PC-3 (cell line): ENCODE data around the gene UFC1. TPM values are rescaled to one million over a fixed set of nuclear protein-coding genes. Genes with fewer than 3 reads are reported as not detected.

Experiments used
- ATAC-seq: fragments of 200-7000 bp; cut with Tn5 transposase; 2 replicates; pipeline ENCODE4 v1.9.1; 2020; ENCODE audit warnings: mild to moderate bottlenecking, moderate library complexity
- BruUV-seq: library from RNA; stranded (reverse); fragments of 400-500 nt; replicated peaks from 2 replicates; lab custom pipeline; 2021; lab: Mats Ljungman, UMichigan
- CTCF ChIA-PET: fragments of 300-600 bp; sonication (Branson Sonifier 250); formaldehyde crosslinking; loops from one replicate; lab custom pipeline; 2022; ENCODE audit warnings: antibody characterized with exemption; lab: Charles Lee
- POLR2A ChIA-PET: fragments of 300-600 bp; sonication (Branson Sonifier 250); formaldehyde crosslinking; loops from one replicate; lab custom pipeline; 2022; ENCODE audit warnings: antibody characterized with exemption; ENCODE audit not compliant: unreplicated experiment; lab: Charles Lee
- DNase-seq: peaks from one replicate; pipeline ENCODE4 v3.0.0-alpha.2; 2015
- H2AFZ ChIP-seq: fragments of 300-600 bp; sonication (generic); 2 replicates; pipeline ENCODE4 v1.6.0; 2016; ENCODE audit warnings: antibody characterized with exemption, low read length
- H3F3A ChIP-seq: fragments of 300-600 bp; sonication (generic); one replicate; pipeline ENCODE4 v1.6.0; 2017; ENCODE audit warnings: antibody characterized with exemption, low read length, control low read depth, mild to moderate bottlenecking; ENCODE audit not compliant: unreplicated experiment
- H3K27ac ChIP-seq: fragments of 300-600 bp; sonication (generic); 2 replicates; pipeline ENCODE4 v1.5.1; 2016; ENCODE audit warnings: mild to moderate bottlenecking, low read length
- H3K27me3 ChIP-seq: fragments of 300-600 bp; sonication (generic); 2 replicates; pipeline ENCODE4 v1.6.1; 2016; ENCODE audit warnings: low read length, mixed read lengths
- H3K36me3 ChIP-seq: fragments of 300-600 bp; sonication (generic); 2 replicates; pipeline ENCODE4 v1.6.1; 2016; ENCODE audit warnings: low read depth, mixed run types, low read length, mixed read lengths
- H3K4me1 ChIP-seq: fragments of 300-600 bp; sonication (generic); 2 replicates; pipeline ENCODE4 v1.5.1; 2016; ENCODE audit warnings: low read length; ENCODE audit not compliant: insufficient read depth
- H3K4me2 ChIP-seq: fragments of 300-600 bp; sonication (generic); 2 replicates; pipeline ENCODE4 v1.6.0; 2016; ENCODE audit warnings: low read length
- H3K4me3 ChIP-seq: fragments of 300-600 bp; sonication (generic); 2 replicates; pipeline ENCODE4 v1.5.1; 2016; ENCODE audit warnings: mild to moderate bottlenecking, low read length, mixed read lengths
- H3K79me2 ChIP-seq: fragments of 300-600 bp; sonication (generic); 2 replicates; pipeline ENCODE4 v1.6.1; 2017; ENCODE audit warnings: low read length, mixed read lengths
- H3K9ac ChIP-seq: fragments of 300-600 bp; sonication (generic); 2 replicates; pipeline ENCODE4 v1.6.0; 2016; ENCODE audit warnings: mild to moderate bottlenecking, low read length
- H3K9me2 ChIP-seq: fragments of 300-600 bp; sonication (generic); replicated peaks from 2 replicates; pipeline ENCODE4 v1.6.1; 2016; ENCODE audit warnings: mixed run types, low read length, mixed read lengths
- H3K9me3 ChIP-seq: fragments of 300-600 bp; sonication (generic); 2 replicates; pipeline ENCODE4 v1.6.1; 2016; ENCODE audit warnings: low read length, mixed read lengths
- H4K20me1 ChIP-seq: fragments of 300-600 bp; sonication (generic); 2 replicates; pipeline ENCODE4 v1.6.1; 2016; ENCODE audit warnings: low read length, mixed read lengths
- EZH2 ChIP-seq: fragments of 300-600 bp; sonication (generic); IDR thresholded peaks from one replicate; pipeline ENCODE4 v1.6.1; 2017; ENCODE audit warnings: antibody characterized with exemption, mild to moderate bottlenecking, low read length; ENCODE audit not compliant: unreplicated experiment
- EZH2phosphoT487 ChIP-seq: fragments of 300-600 bp; sonication (generic); IDR thresholded peaks from 2 replicates; pipeline ENCODE4 v1.6.1; 2018; ENCODE audit warnings: mild to moderate bottlenecking, antibody characterized with exemption, low read length, borderline replicate concordance
- intact Hi-C: fragments of 100-400 bp; cut with micrococcal nuclease; formaldehyde crosslinking; loops from 2 replicates; pipeline ENCODE4 v1.9.0; 2023
- total RNA-seq: library from RNA; depleted of rRNA; stranded (reverse); fragments of >200 nt; gene quantifications from 2 replicates; pipeline ENCODE4 v1.2.3, GENCODE V29; 2014
- TF ChIP-seq, protein P1 (sequence below): fragments of 300-600 bp; sonication (generic); conservative IDR thresholded peaks from 2 replicates; pipeline ENCODE4 v1.5.1; 2017; ENCODE audit warnings: antibody characterized with exemption, low read depth, mild to moderate bottlenecking, low read length

The UFC1 gene
- total RNA-seq, 1 experiment from 2014 or later = 113 TPM

DNA sequence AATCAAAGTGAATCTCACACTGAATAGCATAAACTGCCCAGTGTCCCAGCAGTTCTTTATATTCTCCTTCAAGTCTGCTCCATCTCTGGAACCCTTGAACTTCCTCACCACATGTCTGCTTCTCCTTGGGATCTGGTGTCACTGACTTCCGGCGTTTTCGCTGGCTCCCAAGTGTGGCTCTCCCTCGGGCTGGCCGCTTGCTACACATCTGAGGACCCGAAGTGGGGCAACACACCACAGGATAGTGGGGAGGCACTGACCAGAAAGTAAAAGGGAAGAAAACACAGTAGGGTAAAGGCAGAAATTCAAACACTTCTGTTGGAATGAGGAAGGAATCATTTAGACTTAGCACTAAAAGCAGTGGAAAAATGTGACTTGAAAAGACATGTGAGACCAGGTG is 30.8 kb upstream of the UFC1 start:
- Histone ChIP-seq H4K20me1 (no peaks in the 10 kb centered on the region), H3F3A (no peaks in the 10 kb centered on the region), H3K9me2 (no peaks in the 10 kb centered on the region), H3K9ac (no peak overlapping the region), H3K27me3 (no peaks in the 10 kb centered on the region), H3K36me3 (peaks cover 64% of the 10 kb centered on the region), H3K27ac (no peak overlapping the region), H3K79me2 (peaks cover 49% of the 10 kb centered on the region), H3K4me2 (no peak overlapping the region), H3K4me1 (peaks cover 20% of the 10 kb centered on the region), H3K4me3 (no peak overlapping the region), H3K9me3 (no peaks in the 10 kb centered on the region), H2AFZ (no peak overlapping the region)
- BruUV-seq = no TSS peak
- ChIA-PET POLR2A (no interaction called here), CTCF (no interaction called here)
- DNase-seq (no peak), ATAC-seq (no peak)
- TF ChIP-seq EZH2phosphoT487 (no peak), EZH2 (no peak)
- TF ChIP-seq, protein P1, sequence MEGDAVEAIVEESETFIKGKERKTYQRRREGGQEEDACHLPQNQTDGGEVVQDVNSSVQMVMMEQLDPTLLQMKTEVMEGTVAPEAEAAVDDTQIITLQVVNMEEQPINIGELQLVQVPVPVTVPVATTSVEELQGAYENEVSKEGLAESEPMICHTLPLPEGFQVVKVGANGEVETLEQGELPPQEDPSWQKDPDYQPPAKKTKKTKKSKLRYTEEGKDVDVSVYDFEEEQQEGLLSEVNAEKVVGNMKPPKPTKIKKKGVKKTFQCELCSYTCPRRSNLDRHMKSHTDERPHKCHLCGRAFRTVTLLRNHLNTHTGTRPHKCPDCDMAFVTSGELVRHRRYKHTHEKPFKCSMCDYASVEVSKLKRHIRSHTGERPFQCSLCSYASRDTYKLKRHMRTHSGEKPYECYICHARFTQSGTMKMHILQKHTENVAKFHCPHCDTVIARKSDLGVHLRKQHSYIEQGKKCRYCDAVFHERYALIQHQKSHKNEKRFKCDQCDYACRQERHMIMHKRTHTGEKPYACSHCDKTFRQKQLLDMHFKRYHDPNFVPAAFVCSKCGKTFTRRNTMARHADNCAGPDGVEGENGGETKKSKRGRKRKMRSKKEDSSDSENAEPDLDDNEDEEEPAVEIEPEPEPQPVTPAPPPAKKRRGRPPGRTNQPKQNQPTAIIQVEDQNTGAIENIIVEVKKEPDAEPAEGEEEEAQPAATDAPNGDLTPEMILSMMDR = no peak
- intact Hi-C loops = no loop called here

DNA sequence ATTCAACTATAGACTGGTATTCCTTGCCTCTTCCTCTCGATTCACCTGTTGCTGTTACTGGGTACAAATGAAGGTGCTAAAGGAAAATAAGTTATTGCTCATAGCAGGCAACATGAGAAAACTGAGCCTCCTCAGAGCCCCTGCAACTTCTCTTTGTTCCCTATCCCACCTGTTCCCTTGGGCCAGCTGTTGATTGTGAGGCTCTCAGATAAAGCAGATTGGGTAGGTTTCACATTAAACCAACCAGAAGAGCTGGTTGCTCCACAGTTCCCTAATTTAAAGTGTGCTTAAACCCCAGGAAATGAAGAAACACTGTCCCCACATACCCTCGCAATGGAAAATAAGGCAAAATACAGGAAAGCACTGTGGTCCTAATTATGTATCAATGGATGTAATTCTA is 26.1 kb upstream of the UFC1 start:
- no peaks in the 10 kb centered on the region for H3K9me2 ChIP-seq
- H3K4me1 ChIP-seq = peaks cover 18% of the 10 kb centered on the region
- no peak for TF ChIP-seq EZH2phosphoT487
- TF ChIP-seq, protein P1 = no peak
- TF ChIP-seq EZH2 = no peak
- no TSS peak for BruUV-seq
- H3K9me3 ChIP-seq = no peaks in the 10 kb centered on the region
- intact Hi-C loops = no loop called here
- H3K27me3 ChIP-seq = no peaks in the 10 kb centered on the region
- no peak overlapping the region for H3K4me2 ChIP-seq
- no peaks in the 10 kb centered on the region for H4K20me1 ChIP-seq
- H3K9ac ChIP-seq = no peak overlapping the region
- DNase-seq (no peak), ATAC-seq (no peak)
- H3K4me3 ChIP-seq = no peak overlapping the region
- no peak overlapping the region for H3K27ac ChIP-seq
- H2AFZ ChIP-seq = no peak overlapping the region
- ChIA-PET POLR2A (interaction anchor here (0.7 to 0.8 kb wide), 2 partner anchors 90 to 107 kb away, joined by 3 read pairs; partner anchors contain the start of gene F11R), CTCF (no interaction called here)
- H3K36me3 ChIP-seq = peaks cover 50% of the 10 kb centered on the region
- no peaks in the 10 kb centered on the region for H3F3A ChIP-seq
- H3K79me2 ChIP-seq = peaks cover 69% of the 10 kb centered on the region

DNA sequence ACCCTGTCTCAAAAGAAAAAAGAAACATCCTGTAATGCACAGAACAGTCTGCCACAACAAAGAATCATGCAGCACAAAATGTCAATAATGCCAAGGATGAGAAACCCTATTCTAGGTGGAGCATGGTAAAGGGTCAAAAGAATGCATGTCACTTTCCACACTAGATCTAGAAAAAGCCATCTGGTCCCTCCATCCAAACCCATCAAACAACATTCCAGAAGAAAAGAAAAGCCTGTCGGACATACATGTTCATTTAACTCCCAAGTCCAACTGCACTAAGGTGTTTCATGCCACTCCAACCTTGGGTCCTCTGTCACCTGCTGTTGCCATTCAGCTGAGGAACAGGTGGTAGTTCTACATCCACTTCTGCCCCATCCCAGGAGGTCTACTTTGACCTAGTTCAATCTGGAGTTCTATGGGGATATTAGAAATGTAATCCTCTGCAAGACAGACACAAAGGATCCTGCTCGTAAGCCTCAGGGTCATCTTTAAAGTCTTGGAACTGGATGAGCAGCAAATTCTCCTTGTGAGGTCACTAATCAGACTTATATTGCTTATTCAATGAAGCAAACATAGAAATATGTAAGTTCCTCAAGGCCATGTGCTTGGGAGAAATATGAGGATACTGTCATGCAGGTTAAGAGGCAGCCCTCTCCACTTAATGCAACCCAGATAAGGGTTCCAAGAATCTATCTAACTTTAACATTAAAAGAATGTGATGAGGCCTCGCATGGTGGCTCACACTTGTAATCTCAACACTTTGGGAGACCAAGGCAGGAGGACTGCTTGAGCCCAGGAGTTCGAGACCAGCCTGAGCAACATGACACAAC is 25.0 kb upstream of the UFC1 start:
- H3K36me3 ChIP-seq = peaks cover 42% of the 10 kb centered on the region
- H2AFZ ChIP-seq = no peak overlapping the region
- ATAC-seq (no peak), DNase-seq (no peak)
- BruUV-seq = no TSS peak
- TF ChIP-seq EZH2 (no peak), EZH2phosphoT487 (no peak)
- TF ChIP-seq, protein P1 = no peak
- H3K27ac ChIP-seq = no peak overlapping the region
- no peak overlapping the region for H3K4me3 ChIP-seq
- ChIA-PET CTCF (no interaction called here), POLR2A (interaction anchor here (0.6 kb wide), 1 partner anchor 253 kb away, joined by 3 read pairs; no protein-coding TSS in a partner anchor)
- peaks cover 5% of the 10 kb centered on the region for H3F3A ChIP-seq
- H3K27me3 ChIP-seq = no peaks in the 10 kb centered on the region
- H3K9ac ChIP-seq = no peak overlapping the region
- H4K20me1 ChIP-seq = no peaks in the 10 kb centered on the region
- no peaks in the 10 kb centered on the region for H3K9me2 ChIP-seq
- H3K79me2 ChIP-seq = peaks cover 78% of the 10 kb centered on the region
- no peak overlapping the region for H3K4me2 ChIP-seq
- peaks cover 18% of the 10 kb centered on the region for H3K4me1 ChIP-seq
- no peaks in the 10 kb centered on the region for H3K9me3 ChIP-seq
- intact Hi-C loops = no loop called here
